ENCODE results near the gene ANKS3.
A peak's percentile ranks its signal among the peaks of the same experiment; 100 is the strongest.

ANKS3 gene

DNA sequence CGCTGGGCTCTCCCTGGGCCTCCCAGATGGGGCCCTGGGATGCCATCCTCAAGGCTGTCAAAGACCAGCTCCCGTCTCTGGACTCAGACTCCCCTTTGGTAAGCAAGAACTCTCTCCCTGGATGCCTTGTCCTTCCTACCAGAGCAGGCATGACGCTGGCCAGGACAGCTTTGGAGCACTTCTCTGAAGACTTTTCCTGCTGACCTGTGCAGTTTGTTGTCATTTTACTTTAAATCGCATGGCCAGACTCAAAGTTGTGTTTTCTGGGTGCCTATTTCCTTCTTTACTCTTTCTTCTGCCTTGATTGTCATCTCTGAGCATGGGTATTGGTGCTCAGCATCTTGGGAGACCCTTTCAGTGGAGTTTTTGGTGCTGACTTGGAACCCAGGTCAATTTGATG, 2.5 kb upstream of the ANKS3 start:
- H3K9me2 ChIP-seq (replicated peaks; ENCODE audit: insufficient read depth, low read length): no peaks in the 10 kb centered on the region
- no peak overlapping the region for H3K4me3 ChIP-seq (ENCODE audit: insufficient read depth, low read length, poor library complexity, severe bottlenecking)
- H3K27me3 ChIP-seq (ENCODE audit: low read length): no peaks in the 10 kb centered on the region
- H3K4me2 ChIP-seq (ENCODE audit: low read depth, low read length, poor library complexity, severe bottlenecking): no peak overlapping the region
- no peak overlapping the region for H2AFZ ChIP-seq (ENCODE audit: low read depth, low read length, severe bottlenecking)
- no peaks in the 10 kb centered on the region for H3K9me3 ChIP-seq (ENCODE audit: insufficient read depth, low read length)
- H3K9ac ChIP-seq (ENCODE audit: low read length): no peak overlapping the region
- no peaks in the 10 kb centered on the region for H3K36me3 ChIP-seq (ENCODE audit: low read length)
- no peaks in the 10 kb centered on the region for H4K20me1 ChIP-seq (ENCODE audit: low read depth, low read length)
- H3K27ac ChIP-seq (ENCODE audit: low read depth, low read length): no peak overlapping the region
- no peaks in the 10 kb centered on the region for H3K79me2 ChIP-seq (ENCODE audit: insufficient read depth, low read length)
- TF ChIP-seq EZH2phosphoT487 (conservative IDR thresholded peaks at IDR 0.05; ENCODE audit: low read length): no peak
- TF ChIP-seq, protein P1, sequence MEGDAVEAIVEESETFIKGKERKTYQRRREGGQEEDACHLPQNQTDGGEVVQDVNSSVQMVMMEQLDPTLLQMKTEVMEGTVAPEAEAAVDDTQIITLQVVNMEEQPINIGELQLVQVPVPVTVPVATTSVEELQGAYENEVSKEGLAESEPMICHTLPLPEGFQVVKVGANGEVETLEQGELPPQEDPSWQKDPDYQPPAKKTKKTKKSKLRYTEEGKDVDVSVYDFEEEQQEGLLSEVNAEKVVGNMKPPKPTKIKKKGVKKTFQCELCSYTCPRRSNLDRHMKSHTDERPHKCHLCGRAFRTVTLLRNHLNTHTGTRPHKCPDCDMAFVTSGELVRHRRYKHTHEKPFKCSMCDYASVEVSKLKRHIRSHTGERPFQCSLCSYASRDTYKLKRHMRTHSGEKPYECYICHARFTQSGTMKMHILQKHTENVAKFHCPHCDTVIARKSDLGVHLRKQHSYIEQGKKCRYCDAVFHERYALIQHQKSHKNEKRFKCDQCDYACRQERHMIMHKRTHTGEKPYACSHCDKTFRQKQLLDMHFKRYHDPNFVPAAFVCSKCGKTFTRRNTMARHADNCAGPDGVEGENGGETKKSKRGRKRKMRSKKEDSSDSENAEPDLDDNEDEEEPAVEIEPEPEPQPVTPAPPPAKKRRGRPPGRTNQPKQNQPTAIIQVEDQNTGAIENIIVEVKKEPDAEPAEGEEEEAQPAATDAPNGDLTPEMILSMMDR (IDR thresholded peaks at IDR 0.05; ENCODE audit: insufficient read depth, low read length, poor library complexity, severe bottlenecking): no peak
- 0 out of 2 replicates have a peak, but pooled peaks cover 12% of the 10 kb centered on the region for H3F3A ChIP-seq (ENCODE audit: insufficient read depth)

GRCh38 chr16:4734730-4735535, 862 bp upstream of the ANKS3 start:
- TF ChIP-seq, protein P1 (IDR thresholded peaks at IDR 0.05; ENCODE audit: insufficient read depth, low read length, poor library complexity, severe bottlenecking): no peak
- no peak for TF ChIP-seq EZH2phosphoT487 (conservative IDR thresholded peaks at IDR 0.05; ENCODE audit: low read length)
- Histone ChIP-seq H3K36me3 (ENCODE audit: low read length) (no peaks in the 10 kb centered on the region), H3K9me3 (ENCODE audit: insufficient read depth, low read length) (no peaks in the 10 kb centered on the region), H3K4me3 (ENCODE audit: insufficient read depth, low read length, poor library complexity, severe bottlenecking) (peak overlapping the region; percentile 90), H2AFZ (ENCODE audit: low read depth, low read length, severe bottlenecking) (peak overlapping the region; percentile 95), H3K27me3 (ENCODE audit: low read length) (no peaks in the 10 kb centered on the region), H3F3A (ENCODE audit: insufficient read depth) (0 out of 2 replicates have a peak, but pooled peaks cover 12% of the 10 kb centered on the region), H3K4me2 (ENCODE audit: low read depth, low read length, poor library complexity, severe bottlenecking) (peak overlapping the region; percentile 81), H3K27ac (ENCODE audit: low read depth, low read length) (peak overlapping the region; percentile 67), H4K20me1 (ENCODE audit: low read depth, low read length) (no peaks in the 10 kb centered on the region), H3K9ac (ENCODE audit: low read length) (peak overlapping the region; percentile 83), H3K79me2 (ENCODE audit: insufficient read depth, low read length) (no peaks in the 10 kb centered on the region), H3K9me2 (replicated peaks; ENCODE audit: insufficient read depth, low read length) (no peaks in the 10 kb centered on the region)

DNA sequence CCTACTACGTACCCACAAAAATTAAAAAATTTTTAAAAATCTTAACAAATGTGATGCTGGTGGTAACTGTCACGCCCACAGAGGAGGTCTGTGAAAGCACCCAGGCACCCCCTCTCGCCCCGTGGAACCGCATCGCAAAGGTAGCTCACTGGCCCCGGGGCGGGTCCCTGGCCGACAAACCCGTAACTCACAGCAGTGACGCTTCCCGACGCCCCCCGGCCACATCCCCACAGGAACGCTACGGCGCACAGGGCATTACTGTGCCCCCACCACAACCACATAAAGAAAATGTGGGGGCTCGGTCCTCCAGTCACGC, 366 bp downstream of the ANKS3 start:
- Histone ChIP-seq H3K79me2 (ENCODE audit: insufficient read depth, low read length) (no peaks in the 10 kb centered on the region), H3K4me3 (ENCODE audit: insufficient read depth, low read length, poor library complexity, severe bottlenecking) (peak overlapping the region; percentile 90), H3K4me2 (ENCODE audit: low read depth, low read length, poor library complexity, severe bottlenecking) (peak overlapping the region; percentile 81), H4K20me1 (ENCODE audit: low read depth, low read length) (no peaks in the 10 kb centered on the region), H3K9me3 (ENCODE audit: insufficient read depth, low read length) (no peaks in the 10 kb centered on the region), H3F3A (ENCODE audit: insufficient read depth) (0 out of 2 replicates have a peak, but pooled peaks cover 12% of the 10 kb centered on the region), H3K9me2 (replicated peaks; ENCODE audit: insufficient read depth, low read length) (no peaks in the 10 kb centered on the region), H2AFZ (ENCODE audit: low read depth, low read length, severe bottlenecking) (peak overlapping the region; percentile 95), H3K36me3 (ENCODE audit: low read length) (no peaks in the 10 kb centered on the region), H3K9ac (ENCODE audit: low read length) (peak overlapping the region; percentile 83), H3K27ac (ENCODE audit: low read depth, low read length) (peak overlapping the region; percentile 67), H3K27me3 (ENCODE audit: low read length) (no peaks in the 10 kb centered on the region)
- no peak for TF ChIP-seq EZH2phosphoT487 (conservative IDR thresholded peaks at IDR 0.05; ENCODE audit: low read length)
- TF ChIP-seq, protein P1 (IDR thresholded peaks at IDR 0.05; ENCODE audit: insufficient read depth, low read length, poor library complexity, severe bottlenecking): no peak

All from SU-DHL-6 (cell line).